Measurements from ENCODE around the gene MYL11.

Gene MYL11

GRCh38 chr16:30354423-30355143 is 20.0 kb upstream of the MYL11 start:
- DNase-seq (ENCODE audit: low read depth, low spot score): no peak

- DNase-seq (ENCODE audit: low read depth, low spot score): peak; percentile 98
These were observed 19.3 kb upstream of the MYL11 start, which contains the start of gene CD2BP2 for GRCh38 chr16:30355144-30355953. Gene CD2BP2 (minus strand): TSS chr16:30355308. CDS start chr16:30354681, 627 bp downstream.

DNA sequence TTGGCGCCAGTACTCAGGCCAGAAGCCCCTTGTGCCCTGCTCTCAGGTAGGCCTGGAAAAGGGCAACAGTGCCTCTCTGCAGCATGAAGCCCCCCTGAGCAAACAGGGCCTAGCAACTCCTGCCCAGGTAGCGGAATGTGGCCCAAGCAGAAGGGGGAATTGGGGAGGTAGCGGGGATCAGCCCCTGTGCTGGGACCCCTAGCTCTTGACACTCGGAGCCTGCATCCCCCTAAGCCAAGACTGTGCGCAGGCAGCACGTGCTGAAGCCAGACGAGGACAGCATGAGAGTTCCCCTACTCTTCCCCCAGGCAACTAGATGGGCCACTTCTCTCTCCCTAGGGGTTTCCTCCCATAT is 18.7 kb upstream of the MYL11 start:
- DNase-seq (ENCODE audit: low read depth, low spot score): no peak

- DNase-seq (ENCODE audit: low read depth, low spot score): no peak
These were observed 18.1 kb upstream of the MYL11 start for GRCh38 chr16:30356401-30357084.

DNA sequence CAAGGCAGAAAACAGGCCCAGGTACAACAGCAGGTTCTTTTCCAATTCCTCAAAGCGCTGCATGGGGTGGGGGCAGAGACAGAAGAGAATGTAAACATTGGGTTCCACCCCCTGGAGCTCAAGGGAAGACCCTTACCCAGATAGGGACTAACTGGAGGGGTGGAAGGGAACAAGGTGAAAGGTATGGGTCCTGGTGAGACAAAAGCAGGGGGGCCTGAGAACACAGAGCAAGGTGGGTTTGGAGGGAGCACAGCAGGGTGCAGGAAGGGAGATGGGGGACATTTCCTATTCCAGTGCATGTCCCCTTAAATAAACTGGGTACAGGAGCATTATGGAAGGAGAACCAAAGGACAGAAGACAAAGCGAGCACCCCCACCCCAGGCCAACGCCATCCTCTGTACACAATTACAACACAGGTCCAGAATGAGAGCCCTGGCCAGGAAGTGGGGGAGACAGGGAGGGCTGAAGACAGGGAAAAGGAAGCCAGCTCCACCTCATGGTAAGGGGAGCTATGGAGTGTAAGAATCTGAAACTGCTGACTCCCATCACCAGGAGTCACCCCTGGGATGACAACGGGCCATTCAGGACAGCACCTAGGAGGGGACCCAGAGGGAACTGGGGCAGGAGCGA is 17.4 kb upstream of the MYL11 start:
- DNase-seq (ENCODE audit: low read depth, low spot score): no peak

DNA sequence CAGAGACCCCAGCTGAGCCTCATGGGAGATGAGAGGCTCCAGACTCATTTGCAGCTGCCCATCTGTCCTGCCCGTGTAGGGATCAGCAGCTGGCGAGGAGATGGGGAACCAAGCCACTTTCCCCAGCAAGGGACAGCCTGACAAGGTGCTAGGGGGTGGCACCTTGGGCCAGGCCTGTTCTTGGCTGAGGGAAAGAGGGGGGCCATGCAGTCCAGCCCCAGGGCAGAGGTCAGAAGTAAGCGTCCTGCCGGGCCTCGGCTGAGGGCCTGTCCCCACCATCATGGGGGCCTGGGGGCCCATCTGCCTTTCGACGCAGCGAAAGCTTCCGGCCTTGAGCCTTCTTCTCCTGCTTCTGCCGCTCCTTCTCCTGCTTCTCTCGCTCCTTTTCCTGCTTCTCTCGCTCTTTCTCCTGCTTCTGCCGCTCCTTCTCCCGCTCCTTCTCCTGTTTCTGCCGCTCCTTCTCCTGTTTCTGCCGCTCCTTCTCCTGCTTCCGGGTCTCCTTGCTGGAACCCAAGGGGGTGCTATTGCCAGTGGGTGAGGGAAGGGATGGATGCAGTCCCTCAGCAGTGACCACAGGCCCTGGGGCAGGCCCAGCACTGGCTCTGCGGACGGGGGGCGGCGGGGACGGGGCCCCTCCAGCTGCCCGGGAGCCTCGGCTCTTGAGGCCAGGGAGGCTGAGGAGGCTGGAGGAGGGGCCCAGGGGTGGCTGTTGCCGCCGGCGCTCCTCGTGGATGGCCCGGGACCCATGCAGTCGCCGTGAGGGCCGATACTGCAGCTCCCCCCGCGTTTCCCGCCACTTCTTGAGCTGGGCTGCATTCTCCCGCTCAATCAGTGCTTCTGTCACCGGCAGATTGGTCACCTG is 16.7 kb upstream of the MYL11 start:
- DNase-seq (ENCODE audit: low read depth, low spot score): no peak

DNA sequence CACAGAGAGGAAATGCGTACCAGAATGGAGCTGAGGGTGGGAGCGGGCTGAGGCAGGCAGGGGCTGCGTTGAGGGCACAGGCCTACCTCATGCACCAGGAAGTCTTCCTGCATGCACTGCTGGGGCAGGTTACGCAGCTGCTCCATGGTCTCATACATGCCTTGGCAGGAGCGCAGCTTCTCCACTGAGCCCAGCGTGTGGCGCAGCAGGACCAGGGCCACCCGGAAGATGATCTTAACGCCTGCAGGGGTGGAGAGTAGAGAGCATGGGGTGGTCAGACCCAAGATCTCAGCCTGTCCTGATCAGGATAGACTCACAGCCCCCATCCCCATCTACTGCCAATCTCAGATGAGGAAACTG is 16.0 kb upstream of the MYL11 start:
- DNase-seq (ENCODE audit: low read depth, low spot score): no peak

- DNase-seq (ENCODE audit: low read depth, low spot score): no peak
These were observed 15.4 kb upstream of the MYL11 start for GRCh38 chr16:30358990-30359870.

- no peak for DNase-seq (ENCODE audit: low read depth, low spot score)
These were observed 14.8 kb upstream of the MYL11 start for GRCh38 chr16:30359871-30360170.

GRCh38 chr16:30361180-30361579 is 13.4 kb upstream of the MYL11 start:
- no peak for DNase-seq (ENCODE audit: low read depth, low spot score)

GRCh38 chr16:30365200-30365599 is 9.4 kb upstream of the MYL11 start:
- DNase-seq (ENCODE audit: low read depth, low spot score): no peak

GRCh38 chr16:30366511-30366910 is 8.1 kb upstream of the MYL11 start:
- no peak for DNase-seq (ENCODE audit: low read depth, low spot score)

- DNase-seq (ENCODE audit: low read depth, low spot score): no peak
These were observed 7.1 kb upstream of the MYL11 start for GRCh38 chr16:30367349-30368009.

DNA sequence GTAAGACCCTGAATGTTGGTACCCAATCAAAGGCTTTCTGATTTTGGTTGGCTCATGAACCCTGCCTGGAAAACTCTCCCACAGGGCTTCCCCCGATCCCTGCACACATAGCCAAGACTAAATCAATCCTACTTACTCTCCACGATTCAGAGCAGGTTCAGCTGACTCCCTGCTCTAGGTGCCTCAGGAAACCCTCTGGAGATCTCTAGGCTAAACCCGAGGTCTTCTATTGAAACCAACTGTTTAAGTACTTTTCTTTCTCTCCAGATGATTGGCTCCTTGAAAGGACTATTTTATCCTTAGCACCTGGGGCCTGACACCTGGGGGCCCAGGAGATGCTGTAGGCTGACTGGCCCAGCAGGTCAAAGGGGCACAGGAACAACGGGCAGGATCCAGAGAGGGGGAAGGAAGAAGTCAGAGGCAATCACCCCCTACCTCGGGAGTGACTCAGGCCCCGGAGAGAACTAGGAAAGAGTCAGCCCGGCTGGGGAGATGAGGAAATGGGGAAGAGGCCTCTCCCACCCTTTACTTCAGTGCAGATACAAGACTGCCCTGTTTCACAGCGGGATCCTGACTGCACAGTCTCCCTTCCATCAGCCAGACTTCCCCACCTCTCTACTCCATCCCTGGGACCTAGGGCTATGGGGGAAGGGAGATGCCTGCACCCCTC is 6.3 kb upstream of the MYL11 start:
- DNase-seq (ENCODE audit: low read depth, low spot score): no peak

GRCh38 chr16:30368792-30369090 is 5.9 kb upstream of the MYL11 start:
- no peak for DNase-seq (ENCODE audit: low read depth, low spot score)

DNA sequence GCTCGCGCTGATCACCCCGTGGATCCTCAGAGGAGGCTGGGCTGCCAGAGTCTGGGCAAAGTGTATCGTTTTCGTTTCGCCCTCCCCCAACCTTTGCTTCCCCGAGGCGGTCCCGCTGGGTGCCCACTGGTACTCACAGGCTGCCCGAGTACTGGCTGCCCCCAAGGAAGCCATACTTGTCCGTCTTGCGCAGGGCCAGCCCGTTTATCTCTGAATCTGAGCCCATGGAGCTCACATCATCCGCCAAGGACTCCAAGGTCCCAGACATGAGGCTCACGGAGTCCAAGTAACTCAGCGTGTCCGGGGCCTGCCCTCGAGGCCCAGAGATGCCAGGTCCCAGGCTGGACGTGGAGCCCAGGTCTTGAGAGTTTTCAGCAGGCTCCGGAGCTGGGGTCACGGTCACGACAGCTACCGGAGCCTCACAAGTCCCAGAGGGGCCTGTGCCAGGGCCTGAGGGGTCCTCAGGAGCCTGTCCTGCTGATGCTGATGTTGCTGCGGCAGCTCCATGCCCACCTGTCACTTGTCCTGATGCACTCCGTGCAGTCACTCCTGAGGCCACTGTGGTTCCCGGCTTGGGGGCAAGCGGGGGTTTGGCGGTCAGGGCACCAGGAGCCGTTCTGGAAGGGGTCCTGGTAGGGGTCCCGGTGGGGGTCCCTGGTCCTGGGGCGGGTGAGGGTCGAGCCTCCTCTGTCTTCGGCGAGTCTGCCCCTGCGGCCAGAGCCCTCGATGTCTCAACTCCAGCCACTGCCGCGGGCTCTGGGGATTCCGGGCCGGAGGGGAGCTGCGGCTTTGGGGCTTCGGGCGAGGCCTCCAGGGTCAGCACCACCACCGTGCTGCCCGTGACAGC is 5.3 kb upstream of the MYL11 start:
- no peak for DNase-seq (ENCODE audit: low read depth, low spot score)

DNA sequence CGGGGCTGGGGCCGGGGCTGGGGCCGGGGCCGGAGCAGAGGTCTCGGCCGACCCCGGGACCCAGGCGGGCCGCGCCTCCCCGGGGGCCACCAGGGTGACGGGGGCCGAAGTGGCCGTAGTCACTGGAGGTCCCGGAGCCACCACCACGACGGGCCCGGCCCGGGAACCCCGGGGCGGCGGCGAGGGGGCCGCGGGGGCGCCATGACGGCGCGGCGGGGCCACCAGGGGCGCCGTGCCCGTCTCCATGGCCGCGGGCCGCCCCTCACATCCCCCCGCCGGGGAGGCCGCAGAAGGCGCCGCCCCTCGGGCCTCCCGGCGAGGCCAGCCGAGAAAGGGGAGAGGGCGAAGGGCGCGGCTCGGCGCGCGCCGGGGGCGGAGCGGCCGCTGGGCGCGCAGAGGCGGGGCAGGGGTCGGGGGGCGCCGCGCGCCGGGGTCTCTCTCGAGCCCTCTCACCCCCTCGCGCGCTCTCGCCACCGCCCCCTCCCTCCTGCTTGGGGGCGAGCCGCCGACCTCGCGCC is 4.6 kb upstream of the MYL11 start:
- DNase-seq (ENCODE audit: low read depth, low spot score): no peak

All from iPS DF 19.7 (cell line).